H1 (cell line): ENCODE data around the gene FA2H. TPM values are rescaled to one million over a fixed set of nuclear protein-coding genes. Genes with fewer than 3 reads are reported as not detected.
A peak's percentile ranks its signal among the peaks of the same experiment; 100 is the strongest.

ENCODE experiments used
- CTCF ChIA-PET: fragments of 300-600 bp; sonication (Branson Sonifier 250); formaldehyde crosslinking; loops from one replicate; lab custom pipeline; 2021; ENCODE audit not compliant: partially characterized antibody; lab: Charles Lee
- POLR2A ChIA-PET: fragments of 300-600 bp; sonication (Branson Sonifier 250); formaldehyde crosslinking; loops from one replicate; lab custom pipeline; 2021; ENCODE audit warnings: inconsistent platforms; ENCODE audit not compliant: partially characterized antibody; lab: Charles Lee
- DNase-seq, 2 experiments: peaks; one replicate each; pipeline versions ENCODE4 v3.0.0 to v3.0.0-alpha.2; 2010 to 2022; ENCODE audit warnings: low spot score in 2 of 2, low read depth in 1 of 2, mixed read lengths in 1 of 2
- FAIRE-seq: peaks from 2 replicates; lab custom pipeline; 2011; peaks lifted over from hg19 to GRCh38; lab: Jason Lieb, UNC
- H2AFZ ChIP-seq: 2 replicates; pipeline ENCODE4 v1.8.1; 2012; ENCODE audit warnings: low read length, inconsistent platforms
- H2AK5ac ChIP-seq: 2 replicates; pipeline ENCODE4 v1.6.1; 2013; ENCODE audit warnings: low read depth, low read length
- H2BK120ac ChIP-seq: replicated peaks from 2 replicates; pipeline ENCODE3; 2013; ENCODE audit warnings: low read depth, low read length, inconsistent platforms
- H2BK12ac ChIP-seq: 2 replicates; pipeline ENCODE4 v1.6.1; 2013; ENCODE audit warnings: low read depth, low read length
- H2BK15ac ChIP-seq: 2 replicates; pipeline ENCODE4 v1.6.1; 2013; ENCODE audit warnings: low read length
- H2BK20ac ChIP-seq: 2 replicates; pipeline ENCODE4 v1.6.1; 2013; ENCODE audit warnings: low read length
- H2BK5ac ChIP-seq: 2 replicates; pipeline ENCODE4 v1.6.1; 2013; ENCODE audit warnings: low read depth, low read length
- H3K14ac ChIP-seq: 2 replicates; pipeline ENCODE4 v1.6.1; 2013; ENCODE audit warnings: inconsistent platforms; ENCODE audit not compliant: insufficient read length
- H3K18ac ChIP-seq: 2 replicates; pipeline ENCODE4 v1.6.1; 2013; ENCODE audit warnings: low read length; ENCODE audit errors: extremely low read depth
- H3K23ac ChIP-seq: 2 replicates; pipeline ENCODE4 v1.6.1; 2013; ENCODE audit warnings: inconsistent platforms; ENCODE audit not compliant: insufficient read length
- H3K23me2 ChIP-seq: 2 replicates; pipeline ENCODE4 v1.6.1; 2013; ENCODE audit warnings: low read depth, low read length
- H3K27ac ChIP-seq: 2 replicates; pipeline ENCODE4 v1.6.1; 2011; ENCODE audit warnings: low read depth, low read length, inconsistent platforms
- H3K27me3 ChIP-seq, 4 experiments: replicated peaks in 1 of 4; 1 replicate in 1 of 4; 2 replicates in 3 of 4; pipeline versions ENCODE4 v1.6.1 to v1.8.1; 2011 to 2013; ENCODE audit warnings: low read length in 3 of 4, mild to moderate bottlenecking in 3 of 4, inconsistent platforms in 2 of 4, mixed read lengths in 2 of 4, moderate library complexity in 1 of 4; ENCODE audit not compliant: control insufficient read depth in 3 of 4, insufficient read depth in 3 of 4; ENCODE audit errors: extremely low read depth in 1 of 4
- H3K36me3 ChIP-seq, 4 experiments: 2 replicates each; pipeline versions ENCODE4 v1.6.1 to v1.8.1; 2011 to 2013; ENCODE audit warnings: mild to moderate bottlenecking in 4 of 4, low read length in 3 of 4, moderate library complexity in 2 of 4, control low read depth in 1 of 4, inconsistent platforms in 1 of 4; ENCODE audit not compliant: insufficient read depth in 4 of 4, control insufficient read depth in 2 of 4
- H3K4ac ChIP-seq: replicated peaks from 2 replicates; pipeline ENCODE3; 2013; ENCODE audit warnings: low read length, low read depth, mixed read lengths, inconsistent platforms; ENCODE audit not compliant: insufficient read length
- H3K4me1 ChIP-seq, 4 experiments: replicated peaks in 1 of 4; 1 replicate in 1 of 4; 2 replicates in 3 of 4; pipeline versions ENCODE4 v1.6.1 to v1.8.1; 2011 to 2013; ENCODE audit warnings: low read length in 3 of 4, inconsistent platforms in 2 of 4, mixed read lengths in 1 of 4; ENCODE audit not compliant: insufficient read depth in 4 of 4, control insufficient read depth in 3 of 4
- H3K4me2 ChIP-seq, 2 experiments: 2 replicates each; pipeline versions ENCODE4 v1.6.1 to v1.8.1; 2011 to 2013; ENCODE audit warnings: low read depth in 2 of 2, low read length in 2 of 2, control low read depth in 1 of 2, inconsistent platforms in 1 of 2, mild to moderate bottlenecking in 1 of 2; ENCODE audit not compliant: insufficient read depth in 1 of 2
- H3K4me3 ChIP-seq, 4 experiments: fragments of 200-600, 300-600 bp in 1 of 4; sonication (generic), shearing (Covaris generic), sonication (Bioruptor Twin) in 1 of 4; 2 replicates each; pipeline versions ENCODE4 v1.5.1 to v1.8.1; 2011 to 2016; ENCODE audit warnings: low read length in 4 of 4, low read depth in 3 of 4, control low read depth in 2 of 4, inconsistent platforms in 2 of 4, mild to moderate bottlenecking in 2 of 4, mixed read lengths in 1 of 4, moderate library complexity in 1 of 4; ENCODE audit not compliant: insufficient read depth in 2 of 4; ENCODE audit errors: extremely low read depth in 1 of 4
- H3K56ac ChIP-seq: replicated peaks from 2 replicates; pipeline ENCODE3; 2013; ENCODE audit warnings: low read depth, mild to moderate bottlenecking, mixed read lengths, low read length, inconsistent platforms; ENCODE audit not compliant: insufficient read length
- H3K79me1 ChIP-seq: 2 replicates; pipeline ENCODE4 v1.6.1; 2013; ENCODE audit warnings: low read depth, low read length, control low read depth
- H3K79me2 ChIP-seq, 2 experiments: 2 replicates each; pipeline versions ENCODE4 v1.6.1 to v1.8.1; 2012 to 2013; ENCODE audit warnings: low read length in 2 of 2, mild to moderate bottlenecking in 2 of 2, inconsistent platforms in 1 of 2; ENCODE audit not compliant: insufficient read depth in 2 of 2, control insufficient read depth in 1 of 2
- H3K9ac ChIP-seq, 4 experiments: replicated peaks in 1 of 4; 1 replicate in 1 of 4; 2 replicates in 3 of 4; pipeline versions ENCODE4 v1.6.1 to v1.8.1; 2011 to 2013; ENCODE audit warnings: low read depth in 3 of 4, low read length in 3 of 4, control low read depth in 2 of 4, mild to moderate bottlenecking in 2 of 4, moderate library complexity in 2 of 4, inconsistent platforms in 1 of 4; ENCODE audit errors: extremely low read depth in 1 of 4
- H3K9me3 ChIP-seq, 2 experiments: 2 replicates each; pipeline versions ENCODE4 v1.6.1 to v1.8.1; 2012 to 2013; ENCODE audit warnings: mild to moderate bottlenecking in 2 of 2, moderate library complexity in 2 of 2, control low read depth in 1 of 2, inconsistent platforms in 1 of 2, low read depth in 1 of 2, low read length in 1 of 2, mixed read lengths in 1 of 2; ENCODE audit not compliant: insufficient read depth in 2 of 2
- H4K20me1 ChIP-seq, 2 experiments: replicated peaks in 1 of 2; 2 replicates each; pipeline versions ENCODE3 to v1.8.1; 2011 to 2013; ENCODE audit warnings: inconsistent platforms in 2 of 2, low read length in 2 of 2, mild to moderate bottlenecking in 1 of 2; ENCODE audit not compliant: insufficient read depth in 2 of 2, control insufficient read depth in 1 of 2
- H4K5ac ChIP-seq: 2 replicates; pipeline ENCODE4 v1.6.1; 2013; ENCODE audit warnings: low read length, low read depth, mixed read lengths, inconsistent platforms; ENCODE audit not compliant: insufficient read length
- H4K8ac ChIP-seq: 2 replicates; pipeline ENCODE4 v1.8.0; 2013; ENCODE audit warnings: mild to moderate bottlenecking, moderate library complexity, low read length, inconsistent platforms; ENCODE audit not compliant: insufficient read depth; ENCODE audit errors: extremely low read depth
- H4K91ac ChIP-seq: replicated peaks from 2 replicates; pipeline ENCODE3; 2013; ENCODE audit warnings: low read length, mixed read lengths, inconsistent platforms; ENCODE audit not compliant: insufficient read length
- ASH2L ChIP-seq: fragments of 200-600, 300-600 bp; sonication (generic); IDR thresholded peaks from one replicate; pipeline ENCODE4 v1.7.1; 2017; ENCODE audit warnings: low read length
- BACH1 ChIP-seq: IDR thresholded peaks from 2 replicates; pipeline ENCODE4 v1.6.1; 2012; ENCODE audit warnings: low read length, improper control_type of control experiment
- SAP30 ChIP-seq: fragments of 300-600 bp; sonication (generic); IDR thresholded peaks from 2 replicates; pipeline ENCODE4 v1.7.1; 2012; ENCODE audit warnings: low read length, moderate library complexity, mild to moderate bottlenecking, inconsistent platforms; ENCODE audit not compliant: insufficient read depth, insufficient replicate concordance
- TCF12 ChIP-seq: IDR thresholded peaks from 2 replicates; pipeline ENCODE4 v1.6.1; 2011; ENCODE audit warnings: low read depth, mild to moderate bottlenecking, low read length
- WGBS, 2 experiments: shearing (Covaris generic) in 1 of 2; methylation state at CpG; one replicate each; pipeline versions ENCODE4 v1.1.6 to v1.1.7; 2013 to 2015; ENCODE audit warnings: low lambda C conversion rate in 2 of 2, mixed read lengths in 2 of 2, inconsistent platforms in 1 of 2, low coverage in 1 of 2, missing lambda C conversion rate in 1 of 2; ENCODE audit not compliant: insufficient replicate concordance in 2 of 2, insufficient coverage in 1 of 2, insufficient read length in 1 of 2; ENCODE audit errors: extremely low coverage in 1 of 2, missing lambda C conversion rate in 1 of 2; 5-methylcytosine and 5-hydroxymethylcytosine counted together
- polyA plus RNA-seq, 7 experiments: library from polyadenylated mRNA; depleted of rRNA in 3 of 7; stranded (reverse) in 5 of 7; unstranded in 2 of 7; fragments of >200 nt in 5 of 7; fragments of 200-250 nt in 2 of 7; gene quantifications; 1 replicate in 5 of 7; 2 replicates in 1 of 7; 4 replicates in 1 of 7; pipeline versions ENCODE4 v1.2.1 to v1.2.3, GENCODE V29; 2011 to 2013; ENCODE audit warnings: missing spikeins in 2 of 7, mixed read lengths in 2 of 7
- total RNA-seq: library from RNA; stranded (reverse); fragmentation: NEBNext Ultra II Directional; extraction: Animal tissue kit (Norgen Biotek cat#: 25700); gene quantifications from 2 replicates; pipeline ENCODE4 v1.2.1, GENCODE V29; 2021

Gene FA2H
- total and polyA plus RNA-seq, 2 of the 8 experiments (the other 6 are each of a cell fraction or from before 2014, with no cell fraction given) = 2.1 to 2.5 TPM

GRCh38 chr16:74778646-74779045 is 4.0 kb upstream of the FA2H start:
- Histone ChIP-seq H3K9me3 (no peaks in the 10 kb centered on the region), H3K56ac (no peak overlapping the region), H2BK120ac (no peak overlapping the region), H3K14ac (no peak overlapping the region), H3K27me3 (peaks cover 0 to 15% (median 11%) of the 10 kb centered on the region in 4 experiments; a peak in 6 of 7 replicates), H4K91ac (no peak overlapping the region), H3K9ac (peak overlapping the region in 1 of 4 experiments; percentile 14; a peak in 1 of 7 replicates), H2BK15ac (no peak overlapping the region), H2AK5ac (no peak overlapping the region), H4K5ac (no peak overlapping the region), H3K27ac (no peak overlapping the region), H2BK12ac (no peak overlapping the region), H3K4me2 (no peak overlapping the region), H3K4me3 (no peak overlapping the region), H4K8ac (no peak overlapping the region), H3K79me2 (no peaks in the 10 kb centered on the region), H3K79me1 (no peaks in the 10 kb centered on the region), H2AFZ (no peak overlapping the region), H3K23me2 (peaks cover 8% of the 10 kb centered on the region; the same call in 1 of the 2 replicates), H3K18ac (no peak overlapping the region), H2BK20ac (no peak overlapping the region), H4K20me1 (no peaks in the 10 kb centered on the region), H3K23ac (no peak overlapping the region), H3K36me3 (no peaks in the 10 kb centered on the region), H2BK5ac (no peak overlapping the region), H3K4ac (no peak overlapping the region), H3K4me1 (peaks cover 0 to 5% (median 1%) of the 10 kb centered on the region in 4 experiments; a peak in 1 of 7 replicates)
- POLR2A ChIA-PET = no interaction called here
- TF ChIP-seq ASH2L (no peak), BACH1 (no peak), SAP30 (no peak), TCF12 (no peak)
- FAIRE-seq (no peak), DNase-seq (peak in 1 of 2 experiments; percentile 44)
- CTCF ChIA-PET = no interaction called here
- WGBS, 2 experiments = 84% methylated on average over 8 of the region's 8 CpGs; no CpG with 5 or more reads in 1 of the 2 experiments
